Testis (tissue), 3 donors: ENCODE results near the gene CALCOCO2. TPM values are rescaled to one million over a fixed set of nuclear protein-coding genes. Genes with fewer than 3 reads are reported as not detected.

Source experiments
- DNase-seq: peaks from one replicate; pipeline ENCODE4 v3.0.0-alpha.2; 2019
- H3K27ac ChIP-seq, 2 donors: fragments of 200-600 bp; sonication (generic); one replicate each; pipeline ENCODE4 v1.5.1; 2019
- H3K27me3 ChIP-seq: fragments of 200-600 bp; sonication (generic); one replicate; pipeline ENCODE4 v1.5.1; 2019
- H3K36me3 ChIP-seq: fragments of 200-600 bp; sonication (generic); one replicate; pipeline ENCODE4 v1.5.1; 2017; ENCODE audit warnings: low read depth; ENCODE audit errors: missing control alignments
- H3K4me1 ChIP-seq: fragments of 200-600 bp; sonication (generic); one replicate; pipeline ENCODE4 v1.5.1; 2019
- H3K4me3 ChIP-seq, 2 donors: fragments of 200-600 bp; sonication (generic); one replicate each; pipeline ENCODE4 v1.5.1; 2017 to 2019
- H3K9me3 ChIP-seq: fragments of 200-600 bp; sonication (generic); one replicate; pipeline ENCODE4 v1.5.1; 2017
- CTCF ChIP-seq, 3 experiments: fragments of 450-650 bp in 2 of 3; fragments of 200-600 bp in 1 of 3; sonication (generic) in 1 of 3; IDR thresholded peaks; one replicate each; pipeline ENCODE4 v1.5.1; 2016 to 2019; ENCODE audit warnings: antibody characterized with exemption in 3 of 3, mild to moderate bottlenecking in 2 of 3, moderate library complexity in 1 of 3
- POLR2A ChIP-seq: fragments of 450-650 bp; IDR thresholded peaks from one replicate; pipeline ENCODE4 v1.6.1; 2017; ENCODE audit warnings: antibody characterized with exemption, mild to moderate bottlenecking, moderate library complexity
- WGBS, 2 donors: methylation state at CpG; one replicate each; pipeline ENCODE4 v1.1.5; 2018; 5-methylcytosine and 5-hydroxymethylcytosine counted together
- intact Hi-C: fragments of 100-400 bp; cut with DNase I; formaldehyde crosslinking; loops from one replicate; pipeline ENCODE4 v1.15.1; 2023; ENCODE audit warnings: low total_unique reads
- polyA plus RNA-seq: library from polyadenylated mRNA; stranded (reverse); fragments of 350-450 nt; fragmentation: Illumina TruSeq; extraction: RNeasy Lipid Tissue Mini Kit (QIAGEN cat#74804); gene quantifications from one replicate; pipeline ENCODE4 v1.2.3, GENCODE V29; 2014; ENCODE audit warnings: low read depth, low replicate concordance; ENCODE audit not compliant: insufficient read depth
- total RNA-seq, 2 donors: library from RNA; depleted of rRNA; stranded (reverse); fragments of >200 nt; gene quantifications; one replicate each; pipeline ENCODE4 v1.2.3, GENCODE V29; 2016

The CALCOCO2 gene
- total and polyA plus RNA-seq, 3 donors from 2014 or later: 117 to 351 (median 153) TPM

- Histone ChIP-seq H3K4me1 (no peaks in the 10 kb centered on the region), H3K9me3 (no peaks in the 10 kb centered on the region), H3K27ac (no peak overlapping the region), H3K4me3 (no peak overlapping the region), H3K36me3 (no peaks in the 10 kb centered on the region), H3K27me3 (no peaks in the 10 kb centered on the region)
- DNase-seq: no peak
- TF ChIP-seq CTCF (IDR thresholded peaks at IDR 0.05): peak in 1 of 3 experiments; percentile 35
- TF ChIP-seq POLR2A: no peak
- intact Hi-C loops: no loop called here
- WGBS, 2 donors: 93 to 100% methylated on average over 3 of the region's 3 CpGs
These were observed 29.2 kb downstream of the CALCOCO2 start for GRCh38 chr17:48860034-48860433.

GRCh38 chr17:48860456-48860855 lies 29.6 kb downstream of the CALCOCO2 start:
- no peak overlapping the region for H3K27ac ChIP-seq
- H3K4me1 ChIP-seq: no peaks in the 10 kb centered on the region
- no peaks in the 10 kb centered on the region for H3K9me3 ChIP-seq
- intact Hi-C loops: no loop called here
- whole genome bisulfite sequencing, 2 donors: 88 to 93% methylated on average over 4 of the region's 4 CpGs
- DNase-seq: no peak
- H3K36me3 ChIP-seq: no peaks in the 10 kb centered on the region
- TF ChIP-seq CTCF (IDR thresholded peaks at IDR 0.05) (no peak), POLR2A (no peak)
- H3K27me3 ChIP-seq: no peaks in the 10 kb centered on the region
- no peak overlapping the region for H3K4me3 ChIP-seq

- 72 to 79% methylated on average over 3 of the region's 3 CpGs for WGBS, 2 donors
- DNase-seq: no peak
- Histone ChIP-seq H3K27me3 (no peaks in the 10 kb centered on the region), H3K9me3 (no peaks in the 10 kb centered on the region), H3K4me1 (peaks cover 27% of the 10 kb centered on the region), H3K36me3 (no peaks in the 10 kb centered on the region), H3K4me3 (no peak overlapping the region), H3K27ac (no peak overlapping the region)
- TF ChIP-seq POLR2A: no peak
- no peak for TF ChIP-seq CTCF (IDR thresholded peaks at IDR 0.05)
- intact Hi-C loops: no loop called here
These were observed 38.2 kb downstream of the CALCOCO2 start for GRCh38 chr17:48868916-48869500.

- Histone ChIP-seq H3K9me3 (no peaks in the 10 kb centered on the region), H3K27ac (peak overlapping the region in 1 of 2 donors; percentile 39), H3K36me3 (no peaks in the 10 kb centered on the region), H3K4me3 (no peak overlapping the region), H3K4me1 (peaks cover 27% of the 10 kb centered on the region), H3K27me3 (no peaks in the 10 kb centered on the region)
- no peak for DNase-seq
- 79 to 81% methylated on average over 6 of the region's 6 CpGs for WGBS, 2 donors
- intact Hi-C loops: loop anchor here (10.0 kb wide), 1 partner anchor 45 kb away; no protein-coding TSS in a partner anchor
- TF ChIP-seq POLR2A: no peak
- TF ChIP-seq CTCF (IDR thresholded peaks at IDR 0.05): no peak
These were observed 39.0 kb downstream of the CALCOCO2 start for GRCh38 chr17:48869821-48870318.
